ENCODE data around the gene KIF19.

The KIF19 gene

GRCh38 chr17:74356646-74357465, 30.8 kb downstream of the KIF19 start:
- peak overlapping the region in 1 of 2 donors; percentile 56 for H3K4me3 ChIP-seq (ENCODE audit: low read depth in 1 of 2, low read length in 2 of 2)
- H3K36me3 ChIP-seq (ENCODE audit: control insufficient read depth in 1 of 2, insufficient read depth in 2 of 2, low read length in 2 of 2): no peaks in the 10 kb centered on the region
- no peak overlapping the region for H3K27ac ChIP-seq (ENCODE audit: low read length)
- no peaks in the 10 kb centered on the region for H3K9me3 ChIP-seq (ENCODE audit: control insufficient read depth in 1 of 2, low read length in 2 of 2)
- peaks cover 0 to 18% of the 10 kb centered on the region in 2 donors for H3K4me1 ChIP-seq (ENCODE audit: control insufficient read depth in 1 of 2, insufficient read depth in 2 of 2, low read length in 2 of 2)
- peaks cover 83% of the 10 kb centered on the region for H3K27me3 ChIP-seq (ENCODE audit: low read depth, low read length)

DNA sequence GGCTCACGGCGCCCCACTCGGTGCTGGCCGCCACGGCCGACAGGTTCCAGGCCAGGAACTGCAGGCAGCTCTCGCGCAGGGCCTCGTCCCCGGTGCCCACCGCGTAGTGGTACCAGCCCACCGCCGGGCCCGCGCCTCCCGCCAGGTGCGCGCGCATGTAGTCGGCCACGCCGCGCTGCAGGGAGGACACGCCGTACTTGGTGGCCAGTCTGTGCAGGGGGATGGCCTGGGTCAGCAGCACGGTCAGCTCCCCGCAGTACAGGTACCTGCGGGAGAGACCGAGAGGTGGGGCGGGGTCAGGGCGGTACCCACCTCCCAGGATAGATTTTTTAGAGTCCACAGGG, 31.4 kb downstream of the KIF19 start:
- H3K27me3 ChIP-seq (ENCODE audit: low read depth, low read length): peaks cover 80% of the 10 kb centered on the region
- H3K4me1 ChIP-seq (ENCODE audit: control insufficient read depth in 1 of 2, insufficient read depth in 2 of 2, low read length in 2 of 2): peaks cover 0 to 20% of the 10 kb centered on the region in 2 donors
- no peaks in the 10 kb centered on the region for H3K36me3 ChIP-seq (ENCODE audit: control insufficient read depth in 1 of 2, insufficient read depth in 2 of 2, low read length in 2 of 2)
- no peaks in the 10 kb centered on the region for H3K9me3 ChIP-seq (ENCODE audit: control insufficient read depth in 1 of 2, low read length in 2 of 2)
- no peak overlapping the region for H3K27ac ChIP-seq (ENCODE audit: low read length)
- peak overlapping the region in 1 of 2 donors; percentile 56 for H3K4me3 ChIP-seq (ENCODE audit: low read depth in 1 of 2, low read length in 2 of 2)

GRCh38 chr17:74358697-74359096, 32.7 kb downstream of the KIF19 start:
- no peak overlapping the region for H3K27ac ChIP-seq (ENCODE audit: low read length)
- peaks cover 69% of the 10 kb centered on the region for H3K27me3 ChIP-seq (ENCODE audit: low read depth, low read length)
- peaks cover 0 to 20% of the 10 kb centered on the region in 2 donors for H3K4me1 ChIP-seq (ENCODE audit: control insufficient read depth in 1 of 2, insufficient read depth in 2 of 2, low read length in 2 of 2)
- H3K9me3 ChIP-seq (ENCODE audit: control insufficient read depth in 1 of 2, low read length in 2 of 2): no peaks in the 10 kb centered on the region
- no peak overlapping the region for H3K4me3 ChIP-seq (ENCODE audit: low read depth in 1 of 2, low read length in 2 of 2)
- no peaks in the 10 kb centered on the region for H3K36me3 ChIP-seq (ENCODE audit: control insufficient read depth in 1 of 2, insufficient read depth in 2 of 2, low read length in 2 of 2)

DNA sequence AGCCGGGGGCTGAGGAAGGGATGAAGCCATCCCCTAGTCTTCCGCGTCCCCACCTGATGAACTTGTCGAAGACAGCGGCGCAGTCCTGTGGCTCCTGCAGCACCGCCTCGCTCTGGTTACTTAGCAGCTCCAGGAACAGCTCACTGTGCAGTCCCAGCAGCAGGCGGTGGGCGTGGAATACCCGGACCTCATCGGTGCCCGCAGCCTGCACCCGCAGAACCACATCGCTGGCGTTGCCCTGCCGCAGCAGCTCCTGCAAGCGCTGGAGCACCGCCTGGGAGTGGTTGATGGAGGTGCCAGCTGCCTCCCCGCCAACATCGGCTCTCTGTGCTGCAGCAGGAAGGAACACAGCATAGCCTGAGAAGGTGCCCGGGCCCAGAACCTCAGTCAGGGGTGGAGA, 33.9 kb downstream of the KIF19 start:
- H3K36me3 ChIP-seq (ENCODE audit: control insufficient read depth in 1 of 2, insufficient read depth in 2 of 2, low read length in 2 of 2): no peaks in the 10 kb centered on the region
- H3K4me1 ChIP-seq (ENCODE audit: control insufficient read depth in 1 of 2, insufficient read depth in 2 of 2, low read length in 2 of 2): peaks cover 0 to 20% of the 10 kb centered on the region in 2 donors
- no peak overlapping the region for H3K27ac ChIP-seq (ENCODE audit: low read length)
- peaks cover 56% of the 10 kb centered on the region for H3K27me3 ChIP-seq (ENCODE audit: low read depth, low read length)
- no peak overlapping the region for H3K4me3 ChIP-seq (ENCODE audit: low read depth in 1 of 2, low read length in 2 of 2)
- no peaks in the 10 kb centered on the region for H3K9me3 ChIP-seq (ENCODE audit: control insufficient read depth in 1 of 2, low read length in 2 of 2)

GRCh38 chr17:74360899-74361229, 34.8 kb downstream of the KIF19 start:
- Histone ChIP-seq H3K27me3 (ENCODE audit: low read depth, low read length) (peaks cover 49% of the 10 kb centered on the region), H3K36me3 (ENCODE audit: control insufficient read depth in 1 of 2, insufficient read depth in 2 of 2, low read length in 2 of 2) (no peaks in the 10 kb centered on the region), H3K9me3 (ENCODE audit: control insufficient read depth in 1 of 2, low read length in 2 of 2) (no peaks in the 10 kb centered on the region), H3K4me1 (ENCODE audit: control insufficient read depth in 1 of 2, insufficient read depth in 2 of 2, low read length in 2 of 2) (peaks cover 0 to 20% of the 10 kb centered on the region in 2 donors), H3K27ac (ENCODE audit: low read length) (no peak overlapping the region), H3K4me3 (ENCODE audit: low read depth in 1 of 2, low read length in 2 of 2) (no peak overlapping the region)

GRCh38 chr17:74361230-74362068, 35.4 kb downstream of the KIF19 start, which contains the start of gene BTBD17:
Gene BTBD17, minus strand, starts transcription at chr17:74361868. Its CDS starts 49 bp downstream, at chr17:74361819.
- H3K4me3 ChIP-seq (ENCODE audit: low read depth in 1 of 2, low read length in 2 of 2): no peak within 1 kb of the TSS
- no peaks in the 10 kb centered on the region for H3K9me3 ChIP-seq (ENCODE audit: control insufficient read depth in 1 of 2, low read length in 2 of 2)
- H3K36me3 ChIP-seq (ENCODE audit: control insufficient read depth in 1 of 2, insufficient read depth in 2 of 2, low read length in 2 of 2): no peaks in the 10 kb centered on the region
- peaks cover 43% of the 10 kb centered on the region for H3K27me3 ChIP-seq (ENCODE audit: low read depth, low read length)
- no peak within 1 kb of the TSS for H3K27ac ChIP-seq (ENCODE audit: low read length)
- peaks cover 0 to 19% of the 10 kb centered on the region in 2 donors for H3K4me1 ChIP-seq (ENCODE audit: control insufficient read depth in 1 of 2, insufficient read depth in 2 of 2, low read length in 2 of 2)

GRCh38 chr17:74362069-74362405, 36.0 kb downstream of the KIF19 start:
- no peak overlapping the region for H3K4me3 ChIP-seq (ENCODE audit: low read depth in 1 of 2, low read length in 2 of 2)
- peaks cover 38% of the 10 kb centered on the region for H3K27me3 ChIP-seq (ENCODE audit: low read depth, low read length)
- H3K9me3 ChIP-seq (ENCODE audit: control insufficient read depth in 1 of 2, low read length in 2 of 2): no peaks in the 10 kb centered on the region
- H3K36me3 ChIP-seq (ENCODE audit: control insufficient read depth in 1 of 2, insufficient read depth in 2 of 2, low read length in 2 of 2): no peaks in the 10 kb centered on the region
- no peak overlapping the region for H3K27ac ChIP-seq (ENCODE audit: low read length)
- H3K4me1 ChIP-seq (ENCODE audit: control insufficient read depth in 1 of 2, insufficient read depth in 2 of 2, low read length in 2 of 2): peaks cover 0 to 13% of the 10 kb centered on the region in 2 donors

- no peaks in the 10 kb centered on the region for H3K9me3 ChIP-seq (ENCODE audit: control insufficient read depth in 1 of 2, low read length in 2 of 2)
- peaks cover 29% of the 10 kb centered on the region for H3K27me3 ChIP-seq (ENCODE audit: low read depth, low read length)
- no peak overlapping the region for H3K27ac ChIP-seq (ENCODE audit: low read length)
- no peak overlapping the region for H3K4me3 ChIP-seq (ENCODE audit: low read depth in 1 of 2, low read length in 2 of 2)
- no peaks in the 10 kb centered on the region for H3K36me3 ChIP-seq (ENCODE audit: control insufficient read depth in 1 of 2, insufficient read depth in 2 of 2, low read length in 2 of 2)
- H3K4me1 ChIP-seq (ENCODE audit: control insufficient read depth in 1 of 2, insufficient read depth in 2 of 2, low read length in 2 of 2): peaks cover 0 to 7% of the 10 kb centered on the region in 2 donors
Observed at GRCh38 chr17:74362810-74363498, 36.9 kb downstream of the KIF19 start.

DNA sequence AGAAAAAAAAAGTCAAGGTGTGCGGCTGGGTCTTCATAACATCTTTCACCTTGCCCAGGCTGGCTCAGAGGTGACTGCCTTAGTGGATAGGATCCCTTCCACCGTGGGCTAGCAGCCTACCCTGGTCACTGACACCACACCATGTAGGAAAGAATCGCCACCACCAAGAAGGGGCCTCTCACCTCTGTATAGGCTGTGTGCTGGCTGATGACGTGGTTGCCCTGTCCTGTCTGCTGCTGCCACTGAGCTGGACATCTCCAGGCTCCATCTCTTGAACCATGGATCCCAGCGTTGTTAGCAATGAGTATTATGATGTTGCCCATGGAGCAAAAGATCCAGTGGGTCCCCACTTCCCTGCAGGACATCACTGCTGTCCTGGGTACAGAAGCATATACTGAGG, 41.2 kb downstream of the KIF19 start, which contains the start of gene GPR142:
Gene GPR142 (plus strand): TSS at position 301 of the 400 bp plus-strand sequence. CDS start 2,035 bp downstream, outside the sequence.
- peaks cover 5% of the 10 kb centered on the region for H3K27me3 ChIP-seq (ENCODE audit: low read depth, low read length)
- H3K27ac ChIP-seq (ENCODE audit: low read length): no peak within 1 kb of the TSS
- H3K4me3 ChIP-seq (ENCODE audit: low read depth in 1 of 2, low read length in 2 of 2): no peak within 1 kb of the TSS
- H3K4me1 ChIP-seq (ENCODE audit: control insufficient read depth in 1 of 2, insufficient read depth in 2 of 2, low read length in 2 of 2): peaks cover 0 to 13% of the 10 kb centered on the region in 2 donors
- no peaks in the 10 kb centered on the region for H3K9me3 ChIP-seq (ENCODE audit: control insufficient read depth in 1 of 2, low read length in 2 of 2)
- no peaks in the 10 kb centered on the region for H3K36me3 ChIP-seq (ENCODE audit: control insufficient read depth in 1 of 2, insufficient read depth in 2 of 2, low read length in 2 of 2)

- H3K27me3 ChIP-seq (ENCODE audit: low read depth, low read length): peaks cover 5% of the 10 kb centered on the region
- no peak overlapping the region for H3K4me3 ChIP-seq (ENCODE audit: low read depth in 1 of 2, low read length in 2 of 2)
- peaks cover 0 to 13% of the 10 kb centered on the region in 2 donors for H3K4me1 ChIP-seq (ENCODE audit: control insufficient read depth in 1 of 2, insufficient read depth in 2 of 2, low read length in 2 of 2)
- no peaks in the 10 kb centered on the region for H3K36me3 ChIP-seq (ENCODE audit: control insufficient read depth in 1 of 2, insufficient read depth in 2 of 2, low read length in 2 of 2)
- H3K27ac ChIP-seq (ENCODE audit: low read length): no peak overlapping the region
- H3K9me3 ChIP-seq (ENCODE audit: control insufficient read depth in 1 of 2, low read length in 2 of 2): no peaks in the 10 kb centered on the region
Observed at GRCh38 chr17:74368341-74369081, 42.5 kb downstream of the KIF19 start.
